HFF-Myc (cell line): Measurements from ENCODE around the gene CES4A.

Experiments used
- DNase-seq: peaks from one replicate; pipeline ENCODE4 v3.0.0-alpha.2; 2011; ENCODE audit warnings: low read depth; ENCODE audit errors: extremely low read depth
- H3K4me3 ChIP-seq: replicated peaks from 2 replicates; pipeline ENCODE4 v1.5.1; 2011; ENCODE audit warnings: low read depth, mild to moderate bottlenecking, control low read depth, low read length
- CTCF ChIP-seq: IDR thresholded peaks from 2 replicates; pipeline ENCODE4 v1.5.1; 2012; ENCODE audit warnings: mild to moderate bottlenecking, low read depth, low read length, control low read depth; ENCODE audit errors: missing control alignments

The CES4A gene

GRCh38 chr16:67015313-67015731 is 26.9 kb downstream of the CES4A start:
- no peak for DNase-seq
- TF ChIP-seq CTCF: no peak
- no peak overlapping the region for H3K4me3 ChIP-seq

- no peak for DNase-seq
- no peak overlapping the region for H3K4me3 ChIP-seq
- TF ChIP-seq CTCF: no peak
Measured at GRCh38 chr16:67016143-67016542, 27.8 kb downstream of the CES4A start.

- DNase-seq: no peak
- TF ChIP-seq CTCF: no peak
Measured at GRCh38 chr16:67016681-67017420, 28.5 kb downstream of the CES4A start.

GRCh38 chr16:67017421-67017750 is 29.0 kb downstream of the CES4A start:
- no peak for TF ChIP-seq CTCF
- no peak for DNase-seq
- H3K4me3 ChIP-seq: no peak overlapping the region

More at GRCh38 chr16:67016681-67017420, 28.5 kb downstream of the CES4A start:
- no peak overlapping the region for H3K4me3 ChIP-seq

GRCh38 chr16:67017810-67018488 is 29.6 kb downstream of the CES4A start:
- H3K4me3 ChIP-seq: no peak overlapping the region
- peak; percentile 96 for DNase-seq
- peak; percentile 87 for TF ChIP-seq CTCF

GRCh38 chr16:67019171-67019570 is 30.8 kb downstream of the CES4A start:
- TF ChIP-seq CTCF: no peak
- H3K4me3 ChIP-seq: no peak overlapping the region
- no peak for DNase-seq
